GM23338 (cell line): ENCODE results near the gene IGF1R.

Experiments used
- CREB1 ChIP-seq: fragments of 250-450 bp; sonication (Bioruptor Pico); IDR thresholded peaks from 2 replicates; pipeline ENCODE4 v1.5.0; 2020; ENCODE audit warnings: low read depth, mild to moderate bottlenecking, moderate library complexity
- CTCF ChIP-seq, 2 experiments: fragments of 200-600 bp in 1 of 2; sonication (generic) in 1 of 2; conservative IDR thresholded peaks; 2 replicates each; pipeline versions ENCODE4 v1.5.1 to v1.6.1; 2016 to 2017; ENCODE audit warnings: antibody characterized with exemption in 2 of 2, low read depth in 2 of 2, mild to moderate bottlenecking in 2 of 2, moderate library complexity in 1 of 2
- ETS1 ChIP-seq: IDR thresholded peaks from 2 replicates; pipeline ENCODE4 v1.6.1; 2016; ENCODE audit warnings: antibody characterized with exemption
- EZH2 ChIP-seq: fragments of 200-600 bp; sonication (generic); IDR thresholded peaks from one replicate; pipeline ENCODE4 v1.8.0; 2017; ENCODE audit warnings: antibody characterized with exemption, mild to moderate bottlenecking, low read depth; ENCODE audit not compliant: unreplicated experiment
- EZH2phosphoT487 ChIP-seq: fragments of 200-600 bp; sonication (generic); IDR thresholded peaks from one replicate; pipeline ENCODE4 v1.8.1; 2018; ENCODE audit warnings: antibody characterized with exemption; ENCODE audit not compliant: unreplicated experiment
- JUNB ChIP-seq: IDR thresholded peaks from one replicate; pipeline ENCODE4 v1.6.1; 2016; ENCODE audit warnings: antibody characterized with exemption; ENCODE audit not compliant: unreplicated experiment
- NANOG ChIP-seq: IDR thresholded peaks from 2 replicates; pipeline ENCODE4 v1.6.1; 2016; ENCODE audit warnings: antibody characterized with exemption, borderline replicate concordance
- POLR2AphosphoS5 ChIP-seq: IDR thresholded peaks from 2 replicates; pipeline ENCODE4 v1.6.1; 2016; ENCODE audit warnings: antibody characterized with exemption, low read depth
- REST ChIP-seq: IDR thresholded peaks from one replicate; pipeline ENCODE4 v1.6.1; 2018; ENCODE audit warnings: antibody characterized with exemption; ENCODE audit not compliant: unreplicated experiment
- STAT1 ChIP-seq: IDR thresholded peaks from one replicate; pipeline ENCODE4 v1.6.1; 2016; ENCODE audit warnings: antibody characterized with exemption; ENCODE audit not compliant: unreplicated experiment
- ZNF114 ChIP-seq: fragments of 250-450 bp; sonication (Bioruptor Pico); IDR thresholded peaks from 2 replicates; pipeline ENCODE4 v1.5.0; 2020; ENCODE audit warnings: mild to moderate bottlenecking, moderate library complexity
- ZNF331 ChIP-seq: fragments of 250-450 bp; sonication (Bioruptor Pico); IDR thresholded peaks from 2 replicates; pipeline ENCODE4 v1.5.0; 2020; ENCODE audit warnings: low read depth, mild to moderate bottlenecking, moderate library complexity
- ZNF462 ChIP-seq: fragments of 250-450 bp; sonication (Bioruptor Pico); IDR thresholded peaks from 2 replicates; pipeline ENCODE4 v1.5.0; 2020; ENCODE audit warnings: mild to moderate bottlenecking, moderate library complexity

- TF ChIP-seq CTCF (conservative IDR thresholded peaks at IDR 0.05; ENCODE audit: low read depth in 2 of 2), result no peak
- TF ChIP-seq ETS1, result no peak
- TF ChIP-seq ZNF331 (CRISPR knock-in tag), result no peak
- no peak for TF ChIP-seq EZH2
- no peak for TF ChIP-seq CREB1 (CRISPR knock-in tag)
- TF ChIP-seq ZNF114 (CRISPR knock-in tag), result no peak
- TF ChIP-seq EZH2phosphoT487, result no peak
- TF ChIP-seq POLR2AphosphoS5, result no peak
- TF ChIP-seq REST, result no peak
- TF ChIP-seq NANOG, result no peak
- TF ChIP-seq JUNB, result no peak
- no peak for TF ChIP-seq STAT1
- no peak for TF ChIP-seq ZNF462 (CRISPR knock-in tag)
These were observed 90.5 kb downstream of the IGF1R start for GRCh38 chr15:98738689-98739401.
